GM19467 (cell line): ENCODE measurements around the gene MRPS23.
A peak's percentile ranks its signal among the peaks of the same experiment; 100 is the strongest.

Experiments used
- ATAC-seq: cut with Tn5 transposase; IDR thresholded peaks from one replicate; pipeline ENCODE4 v1.9.1; 2021; ENCODE audit warnings: mild to moderate bottlenecking, moderate library complexity; ENCODE audit not compliant: unreplicated experiment

Gene MRPS23

GRCh38 chr17:57879437-57880085 is 29.7 kb upstream of the MRPS23 start:
- ATAC-seq: no peak

- no peak for ATAC-seq
Observed at GRCh38 chr17:57877803-57878377, 28.0 kb upstream of the MRPS23 start.

- ATAC-seq: no peak
Observed at GRCh38 chr17:57876866-57877237, 27.0 kb upstream of the MRPS23 start.

GRCh38 chr17:57876023-57876865 is 26.4 kb upstream of the MRPS23 start:
- ATAC-seq: no peak

- no peak for ATAC-seq
Observed at GRCh38 chr17:57875290-57876022, 25.6 kb upstream of the MRPS23 start.

- ATAC-seq: no peak
Observed at GRCh38 chr17:57874434-57875289, 24.8 kb upstream of the MRPS23 start.

- ATAC-seq: no peak
Observed at GRCh38 chr17:57874058-57874419, 24.2 kb upstream of the MRPS23 start.

- ATAC-seq: no peak
Observed at GRCh38 chr17:57873261-57874057, 23.6 kb upstream of the MRPS23 start.

GRCh38 chr17:57872536-57872935 is 22.7 kb upstream of the MRPS23 start:
- ATAC-seq: no peak

GRCh38 chr17:57871863-57872262 is 22.0 kb upstream of the MRPS23 start:
- no peak for ATAC-seq

GRCh38 chr17:57871155-57871554 is 21.3 kb upstream of the MRPS23 start:
- ATAC-seq: no peak

- ATAC-seq: no peak
Observed at GRCh38 chr17:57870283-57870635, 20.4 kb upstream of the MRPS23 start.

- ATAC-seq: no peak
Observed at GRCh38 chr17:57869617-57870282, 19.9 kb upstream of the MRPS23 start.

GRCh38 chr17:57868910-57869616 is 19.2 kb upstream of the MRPS23 start:
- no peak for ATAC-seq

GRCh38 chr17:57868007-57868909 is 18.4 kb upstream of the MRPS23 start:
- ATAC-seq: peak; percentile 75

GRCh38 chr17:57867126-57867525 is 17.3 kb upstream of the MRPS23 start:
- no peak for ATAC-seq

GRCh38 chr17:57866723-57867122 is 16.9 kb upstream of the MRPS23 start:
- ATAC-seq: no peak

- no peak for ATAC-seq
Observed at GRCh38 chr17:57866319-57866718, 16.5 kb upstream of the MRPS23 start.
